Muscle of leg (tissue), 11 donors: ENCODE data around the gene OR10A2. TPM values are rescaled to one million over a fixed set of nuclear protein-coding genes. Genes with fewer than 3 reads are reported as not detected.
"Not testable (repeated sequence)": the region's sequence is repeated elsewhere in the genome, so short reads cannot be mapped to it uniquely, and the experiment has no call there.

Source experiments
- DNase-seq: peaks from one replicate; pipeline ENCODE4 v3.0.0; 2013
- H3K27ac ChIP-seq: one replicate; pipeline ENCODE4 v1.5.1; 2013; ENCODE audit warnings: mild to moderate bottlenecking, low read length, control low read depth
- H3K27me3 ChIP-seq: one replicate; pipeline ENCODE4 v1.6.1; 2013; ENCODE audit warnings: low read length; ENCODE audit not compliant: control insufficient read depth, insufficient read depth
- H3K36me3 ChIP-seq: one replicate; pipeline ENCODE4 v1.6.1; 2013; ENCODE audit warnings: low read length; ENCODE audit not compliant: control insufficient read depth, insufficient read depth
- H3K4me1 ChIP-seq: one replicate; pipeline ENCODE4 v1.6.1; 2013; ENCODE audit warnings: low read length; ENCODE audit not compliant: control insufficient read depth, insufficient read depth
- H3K4me3 ChIP-seq: one replicate; pipeline ENCODE4 v1.5.1; 2013; ENCODE audit warnings: low read length, control low read depth
- H3K9me3 ChIP-seq: replicated peaks from 2 replicates; pipeline ENCODE4 v1.6.1; 2013; ENCODE audit warnings: low read depth, low read length; ENCODE audit not compliant: control insufficient read depth
- WGBS: methylation state at CpG from one replicate; pipeline ENCODE4 v1.1.5; 2013; ENCODE audit warnings: missing lambda C conversion rate; ENCODE audit not compliant: insufficient coverage; 5-methylcytosine and 5-hydroxymethylcytosine counted together
- polyA plus RNA-seq, 8 donors: library from polyadenylated mRNA; unstranded; fragments of 120-200 nt; gene quantifications; one replicate each; pipeline versions ENCODE4 v1.2.1 to v1.2.3, GENCODE V29; 2013; ENCODE audit warnings: inconsistent platforms in 1 of 8, low replicate concordance in 1 of 8; ENCODE audit not compliant: insufficient read length in 8 of 8, insufficient read depth in 1 of 8
- total RNA-seq: library from RNA; stranded (reverse); fragments of 120-200 nt; gene quantifications from one replicate; pipeline ENCODE4 v1.2.4, GENCODE V29; 2013

OR10A2 gene
- total and polyA plus RNA-seq, 9 donors, result not detected

- H3K27ac ChIP-seq, result no peak overlapping the region
- no peaks in the 10 kb centered on the region for H3K36me3 ChIP-seq
- no peaks in the 10 kb centered on the region for H3K27me3 ChIP-seq
- no peaks in the 10 kb centered on the region for H3K9me3 ChIP-seq
- no peak overlapping the region for H3K4me3 ChIP-seq
- WGBS, result 41% methylated on average over 2 of the region's 2 CpGs
- no peaks in the 10 kb centered on the region for H3K4me1 ChIP-seq
- no peak for DNase-seq
These were observed 19.2 kb upstream of the OR10A2 start for GRCh38 chr11:6843670-6844069.

- H3K4me1 ChIP-seq, result no peaks in the 10 kb centered on the region
These were observed 18.5 kb upstream of the OR10A2 start for GRCh38 chr11:6844356-6844755.

GRCh38 chr11:6845383-6845782 is 17.5 kb upstream of the OR10A2 start, which contains the start of gene OR10A5:
TSS of gene OR10A5 (plus strand) at chr11:6845683. CDS start at chr11:6845683, 0 bp downstream.
- Histone ChIP-seq H3K27ac (no peak within 1 kb of the TSS), H3K9me3 (no peaks in the 10 kb centered on the region), H3K4me1 (no peaks in the 10 kb centered on the region), H3K4me3 (no peak within 1 kb of the TSS), H3K27me3 (no peaks in the 10 kb centered on the region), H3K36me3 (no peaks in the 10 kb centered on the region)
- no peak for DNase-seq
- no CpG with 5 or more reads among the region's 3 CpGs for WGBS

More at GRCh38 chr11:6844356-6844755, 18.5 kb upstream of the OR10A2 start:
- Histone ChIP-seq H3K27ac (no peak overlapping the region), H3K36me3 (no peaks in the 10 kb centered on the region), H3K27me3 (no peaks in the 10 kb centered on the region), H3K9me3 (no peaks in the 10 kb centered on the region), H3K4me3 (no peak overlapping the region)
- no peak for DNase-seq
- 92% methylated on average over 3 of the region's 5 CpGs for WGBS

GRCh38 chr11:6850526-6850925 is 12.3 kb upstream of the OR10A2 start:
- no peak overlapping the region for H3K4me3 ChIP-seq
- no peaks in the 10 kb centered on the region for H3K4me1 ChIP-seq
- WGBS, result 83% methylated on average over 1 of the region's 2 CpGs
- no peaks in the 10 kb centered on the region for H3K27me3 ChIP-seq
- no peak overlapping the region for H3K27ac ChIP-seq
- H3K36me3 ChIP-seq, result no peaks in the 10 kb centered on the region
- DNase-seq, result no peak
- no peaks in the 10 kb centered on the region for H3K9me3 ChIP-seq

- 100% methylated on average over 4 of the region's 6 CpGs for WGBS
- not testable (repeated sequence) for H3K36me3 ChIP-seq, H3K4me1 ChIP-seq, H3K27ac ChIP-seq, H3K4me3 ChIP-seq, H3K27me3 ChIP-seq, DNase-seq, H3K9me3 ChIP-seq
These were observed 8.1 kb upstream of the OR10A2 start for GRCh38 chr11:6854801-6855200.

GRCh38 chr11:6855971-6856541 is 6.8 kb upstream of the OR10A2 start:
- no CpG with 5 or more reads among the region's 1 CpG for WGBS
- Histone ChIP-seq H3K4me3 (no peak overlapping the region), H3K9me3 (no peaks in the 10 kb centered on the region), H3K27me3 (no peaks in the 10 kb centered on the region), H3K4me1 (no peaks in the 10 kb centered on the region), H3K36me3 (no peaks in the 10 kb centered on the region), H3K27ac (no peak overlapping the region)
- DNase-seq, result no peak

GRCh38 chr11:6856871-6857270 is 6.0 kb upstream of the OR10A2 start:
- Histone ChIP-seq H3K4me3 (no peak overlapping the region), H3K27me3 (no peaks in the 10 kb centered on the region), H3K36me3 (no peaks in the 10 kb centered on the region), H3K4me1 (no peaks in the 10 kb centered on the region), H3K9me3 (no peaks in the 10 kb centered on the region), H3K27ac (no peak overlapping the region)
- 44% methylated on average over 2 of the region's 3 CpGs for WGBS
- DNase-seq, result no peak

GRCh38 chr11:6864438-6864837 is 1.6 kb downstream of the OR10A2 start:
- no peak overlapping the region for H3K4me3 ChIP-seq
- no peaks in the 10 kb centered on the region for H3K9me3 ChIP-seq
- H3K4me1 ChIP-seq, result no peaks in the 10 kb centered on the region
- WGBS, result no CpG with 5 or more reads among the region's 1 CpG
- H3K36me3 ChIP-seq, result no peaks in the 10 kb centered on the region
- DNase-seq, result no peak
- no peak overlapping the region for H3K27ac ChIP-seq
- no peaks in the 10 kb centered on the region for H3K27me3 ChIP-seq

- no peaks in the 10 kb centered on the region for H3K27me3 ChIP-seq
These were observed 8.4 kb downstream of the OR10A2 start for GRCh38 chr11:6871278-6871677.

GRCh38 chr11:6875761-6876160 is 12.9 kb downstream of the OR10A2 start:
- Histone ChIP-seq H3K9me3 (no peaks in the 10 kb centered on the region), H3K27me3 (no peaks in the 10 kb centered on the region), H3K36me3 (no peaks in the 10 kb centered on the region), H3K4me3 (no peak overlapping the region), H3K27ac (no peak overlapping the region), H3K4me1 (no peaks in the 10 kb centered on the region)
- WGBS, result no CpG with 5 or more reads among the region's 2 CpGs
- DNase-seq, result no peak

More at GRCh38 chr11:6871278-6871677, 8.4 kb downstream of the OR10A2 start:
- no peak overlapping the region for H3K4me3 ChIP-seq
- no peaks in the 10 kb centered on the region for H3K9me3 ChIP-seq
- no CpG with 5 or more reads among the region's 1 CpG for WGBS
- no peaks in the 10 kb centered on the region for H3K36me3 ChIP-seq
- no peak overlapping the region for H3K27ac ChIP-seq
- no peak for DNase-seq
- H3K4me1 ChIP-seq, result no peaks in the 10 kb centered on the region

GRCh38 chr11:6876325-6876724 is 13.5 kb downstream of the OR10A2 start, which contains the start of gene OR10A4:
TSS of gene OR10A4 (plus strand) at chr11:6876625. CDS start at chr11:6876648, 23 bp downstream.
- no peaks in the 10 kb centered on the region for H3K9me3 ChIP-seq
- no peaks in the 10 kb centered on the region for H3K27me3 ChIP-seq
- H3K27ac ChIP-seq, result no peak within 1 kb of the TSS
- WGBS, result 75% methylated on average over 1 of the region's 1 CpG
- no peaks in the 10 kb centered on the region for H3K4me1 ChIP-seq
- no peaks in the 10 kb centered on the region for H3K36me3 ChIP-seq
- no peak for DNase-seq
- no peak within 1 kb of the TSS for H3K4me3 ChIP-seq
